ENCODE measurements around the gene WFDC6. TPM values are rescaled to one million over a fixed set of nuclear protein-coding genes. Genes with fewer than 3 reads are reported as not detected.
A peak's percentile ranks its signal among the peaks of the same experiment; 100 is the strongest.

The WFDC6 gene
- total RNA-seq, 2 donors from 2014 or later = 34.8 TPM; not detected in 1

- intact Hi-C loops (cut with DNase I) = no loop called here
- DNase-seq (ENCODE audit: low spot score) = no peak
- no peak for TF ChIP-seq POLR2AphosphoS5 (IDR thresholded peaks at IDR 0.05)
- no peak for TF ChIP-seq POLR2A (IDR thresholded peaks at IDR 0.05)
- no peak for TF ChIP-seq CTCF (IDR thresholded peaks at IDR 0.05)
- Histone ChIP-seq H3K9me3 (no peaks in the 10 kb centered on the region), H3K4me3 (no peak overlapping the region), H3K27ac (no peak overlapping the region), H3K4me1 (replicated peaks) (no peaks in the 10 kb centered on the region), H3K36me3 (no peaks in the 10 kb centered on the region), H3K27me3 (replicated peaks; ENCODE audit: insufficient read depth) (no peaks in the 10 kb centered on the region)
- 69% methylated on average over 4 of the region's 4 CpGs for WGBS
Observed at GRCh38 chr20:45527294-45527693, 12.0 kb downstream of the WFDC6 start.

GRCh38 chr20:45523821-45524220, 15.5 kb downstream of the WFDC6 start:
- H3K4me1 ChIP-seq (replicated peaks) = no peaks in the 10 kb centered on the region
- no peak overlapping the region for H3K4me3 ChIP-seq
- intact Hi-C loops (cut with DNase I) = no loop called here
- no peak for DNase-seq (ENCODE audit: low spot score)
- no peak overlapping the region for H3K27ac ChIP-seq
- H3K27me3 ChIP-seq (replicated peaks; ENCODE audit: insufficient read depth) = no peaks in the 10 kb centered on the region
- TF ChIP-seq POLR2A (IDR thresholded peaks at IDR 0.05) (no peak), CTCF (IDR thresholded peaks at IDR 0.05) (no peak), POLR2AphosphoS5 (IDR thresholded peaks at IDR 0.05) (no peak)
- H3K9me3 ChIP-seq = no peaks in the 10 kb centered on the region
- WGBS = 77% methylated on average over 1 of the region's 1 CpG
- H3K36me3 ChIP-seq = no peaks in the 10 kb centered on the region

- TF ChIP-seq POLR2A (IDR thresholded peaks at IDR 0.05) (no peak), POLR2AphosphoS5 (IDR thresholded peaks at IDR 0.05) (peak; percentile 66), CTCF (IDR thresholded peaks at IDR 0.05) (no peak)
- H3K4me1 ChIP-seq (replicated peaks) = no peaks in the 10 kb centered on the region
- WGBS = 21% methylated on average over 2 of the region's 2 CpGs
- H3K27ac ChIP-seq = no peak overlapping the region
- intact Hi-C loops (cut with DNase I) = no loop called here
- no peak overlapping the region for H3K4me3 ChIP-seq
- no peaks in the 10 kb centered on the region for H3K9me3 ChIP-seq
- H3K27me3 ChIP-seq (replicated peaks; ENCODE audit: insufficient read depth) = no peaks in the 10 kb centered on the region
- DNase-seq (ENCODE audit: low spot score) = peak; percentile 56
- no peaks in the 10 kb centered on the region for H3K36me3 ChIP-seq
Observed at GRCh38 chr20:45518282-45518681, 21.0 kb downstream of the WFDC6 start.

GRCh38 chr20:45515147-45515913, 24.0 kb downstream of the WFDC6 start, which contains the start of gene SPINT3:
TSS of gene SPINT3 (minus strand) at chr20:45515622. CDS start at chr20:45515608, 14 bp downstream.
- TF ChIP-seq POLR2A (IDR thresholded peaks at IDR 0.05) (no peak), POLR2AphosphoS5 (IDR thresholded peaks at IDR 0.05) (no peak), CTCF (IDR thresholded peaks at IDR 0.05) (no peak)
- 63% methylated on average over 5 of the region's 5 CpGs for WGBS
- intact Hi-C loops (cut with DNase I) = no loop called here

More at GRCh38 chr20:45515147-45515913, 24.0 kb downstream of the WFDC6 start, which contains the start of gene SPINT3:
- H3K4me3 ChIP-seq = no peak within 1 kb of the TSS
- peak; percentile 5 for DNase-seq (ENCODE audit: low spot score)
- H3K9me3 ChIP-seq = no peaks in the 10 kb centered on the region
- H3K36me3 ChIP-seq = no peaks in the 10 kb centered on the region
- H3K4me1 ChIP-seq (replicated peaks) = no peaks in the 10 kb centered on the region
- H3K27me3 ChIP-seq (replicated peaks; ENCODE audit: insufficient read depth) = no peaks in the 10 kb centered on the region
- no peak within 1 kb of the TSS for H3K27ac ChIP-seq

Measured in prostate gland (tissue), 2 donors.